ENCODE data around the gene BRCA2. TPM values are rescaled to one million over a fixed set of nuclear protein-coding genes. Genes with fewer than 3 reads are reported as not detected.

BRCA2 gene, protein sequence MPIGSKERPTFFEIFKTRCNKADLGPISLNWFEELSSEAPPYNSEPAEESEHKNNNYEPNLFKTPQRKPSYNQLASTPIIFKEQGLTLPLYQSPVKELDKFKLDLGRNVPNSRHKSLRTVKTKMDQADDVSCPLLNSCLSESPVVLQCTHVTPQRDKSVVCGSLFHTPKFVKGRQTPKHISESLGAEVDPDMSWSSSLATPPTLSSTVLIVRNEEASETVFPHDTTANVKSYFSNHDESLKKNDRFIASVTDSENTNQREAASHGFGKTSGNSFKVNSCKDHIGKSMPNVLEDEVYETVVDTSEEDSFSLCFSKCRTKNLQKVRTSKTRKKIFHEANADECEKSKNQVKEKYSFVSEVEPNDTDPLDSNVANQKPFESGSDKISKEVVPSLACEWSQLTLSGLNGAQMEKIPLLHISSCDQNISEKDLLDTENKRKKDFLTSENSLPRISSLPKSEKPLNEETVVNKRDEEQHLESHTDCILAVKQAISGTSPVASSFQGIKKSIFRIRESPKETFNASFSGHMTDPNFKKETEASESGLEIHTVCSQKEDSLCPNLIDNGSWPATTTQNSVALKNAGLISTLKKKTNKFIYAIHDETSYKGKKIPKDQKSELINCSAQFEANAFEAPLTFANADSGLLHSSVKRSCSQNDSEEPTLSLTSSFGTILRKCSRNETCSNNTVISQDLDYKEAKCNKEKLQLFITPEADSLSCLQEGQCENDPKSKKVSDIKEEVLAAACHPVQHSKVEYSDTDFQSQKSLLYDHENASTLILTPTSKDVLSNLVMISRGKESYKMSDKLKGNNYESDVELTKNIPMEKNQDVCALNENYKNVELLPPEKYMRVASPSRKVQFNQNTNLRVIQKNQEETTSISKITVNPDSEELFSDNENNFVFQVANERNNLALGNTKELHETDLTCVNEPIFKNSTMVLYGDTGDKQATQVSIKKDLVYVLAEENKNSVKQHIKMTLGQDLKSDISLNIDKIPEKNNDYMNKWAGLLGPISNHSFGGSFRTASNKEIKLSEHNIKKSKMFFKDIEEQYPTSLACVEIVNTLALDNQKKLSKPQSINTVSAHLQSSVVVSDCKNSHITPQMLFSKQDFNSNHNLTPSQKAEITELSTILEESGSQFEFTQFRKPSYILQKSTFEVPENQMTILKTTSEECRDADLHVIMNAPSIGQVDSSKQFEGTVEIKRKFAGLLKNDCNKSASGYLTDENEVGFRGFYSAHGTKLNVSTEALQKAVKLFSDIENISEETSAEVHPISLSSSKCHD (N-terminal part only)
- 3.9 and 17.0 TPM in 2 replicates for total RNA-seq

DNA sequence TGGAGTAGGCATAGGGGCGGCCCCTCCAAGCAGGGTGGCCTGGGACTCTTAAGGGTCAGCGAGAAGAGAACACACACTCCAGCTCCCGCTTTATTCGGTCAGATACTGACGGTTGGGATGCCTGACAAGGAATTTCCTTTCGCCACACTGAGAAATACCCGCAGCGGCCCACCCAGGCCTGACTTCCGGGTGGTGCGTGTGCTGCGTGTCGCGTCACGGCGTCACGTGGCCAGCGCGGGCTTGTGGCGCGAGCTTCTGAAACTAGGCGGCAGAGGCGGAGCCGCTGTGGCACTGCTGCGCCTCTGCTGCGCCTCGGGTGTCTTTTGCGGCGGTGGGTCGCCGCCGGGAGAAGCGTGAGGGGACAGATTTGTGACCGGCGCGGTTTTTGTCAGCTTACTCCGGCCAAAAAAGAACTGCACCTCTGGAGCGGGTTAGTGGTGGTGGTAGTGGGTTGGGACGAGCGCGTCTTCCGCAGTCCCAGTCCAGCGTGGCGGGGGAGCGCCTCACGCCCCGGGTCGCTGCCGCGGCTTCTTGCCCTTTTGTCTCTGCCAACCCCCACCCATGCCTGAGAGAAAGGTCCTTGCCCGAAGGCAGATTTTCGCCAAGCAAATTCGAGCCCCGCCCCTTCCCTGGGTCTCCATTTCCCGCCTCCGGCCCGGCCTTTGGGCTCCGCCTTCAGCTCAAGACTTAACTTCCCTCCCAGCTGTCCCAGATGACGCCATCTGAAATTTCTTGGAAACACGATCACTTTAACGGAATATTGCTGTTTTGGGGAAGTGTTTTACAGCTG, at the start of gene BRCA2, which contains the start of gene ZAR1L:
BRCA2 (plus strand) TSS at position 271 of the 790 bp plus-strand sequence. CDS start 953 bp downstream, outside the sequence.
ZAR1L (minus strand) TSS at position 126 of the 790 bp plus-strand sequence. CDS start 3,438 bp downstream, outside the sequence.

DNA sequence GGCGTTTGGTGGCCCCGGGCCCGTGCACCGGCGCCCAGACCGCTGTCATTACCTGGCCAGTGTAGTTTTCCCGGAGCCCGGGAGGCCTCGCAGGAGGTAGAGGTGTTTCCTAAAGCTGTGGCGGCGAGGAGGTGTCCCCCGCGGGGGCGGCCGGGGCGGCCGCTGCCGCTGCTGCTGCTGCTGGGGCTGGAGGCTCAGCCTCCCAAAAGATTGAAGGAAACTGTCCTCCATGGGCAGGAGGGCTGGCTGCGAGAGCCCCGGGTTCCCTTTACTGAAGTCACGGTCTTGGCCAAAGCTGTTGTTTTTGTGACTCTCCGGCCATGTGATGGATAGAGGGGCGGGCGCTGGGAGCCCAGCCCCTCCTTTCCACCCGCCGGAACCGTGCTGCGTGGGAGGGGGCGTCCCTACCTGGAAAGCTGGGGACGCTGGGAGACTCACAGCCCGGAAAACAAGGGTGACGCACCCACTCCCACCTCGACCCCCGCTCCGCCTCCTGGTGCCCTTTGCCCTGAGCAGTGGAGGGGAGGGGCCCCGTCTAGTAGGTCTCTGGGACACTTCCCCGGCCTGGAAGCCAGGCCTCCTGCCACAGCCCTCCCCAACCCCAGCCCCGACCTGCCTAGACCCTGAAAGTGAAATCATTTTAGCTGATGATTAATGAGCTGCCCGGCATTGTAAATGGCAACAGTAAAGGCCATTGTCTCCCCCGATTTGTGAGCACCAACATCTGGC, 112.7 kb downstream of the BRCA2 start, which contains the start of gene N4BP2L1:
N4BP2L1 (minus strand) TSS at position 279 of the 729 bp plus-strand sequence; CDS start at position 231, 48 bp downstream.

Small RNAs within 50 kb of the gene (small RNA-seq; reads per million reads assigned to genes)
- not detected for gene RF00190 (ENCODE audit: low replicate concordance)

Other genes with a start within 250 kb of the BRCA2 start
- not detected in 2 replicates for gene ZAR1L, start 145 bp upstream of the BRCA2 start, total RNA-seq
- gene N4BP2L1, start 112.6 kb downstream of the BRCA2 start, total RNA-seq = 0.43 and 1.5 TPM in 2 replicates
- 79.7 and 95.0 TPM in 2 replicates for gene N4BP2L2, start 223.3 kb downstream of the BRCA2 start, total RNA-seq

Measured in placental pericyte (primary cell).